GM12875 (cell line): ENCODE results near the gene CCDC192.
"Not testable (repeated sequence)": the region's sequence is repeated elsewhere in the genome, so short reads cannot be mapped to it uniquely, and the experiment has no call there.

Source experiments
- H3K4me3 ChIP-seq: one replicate; pipeline ENCODE4 v1.5.1; 2011; ENCODE audit warnings: low read depth, low read length, control low read depth
- CTCF ChIP-seq: IDR thresholded peaks from 2 replicates; pipeline ENCODE4 v1.5.1; 2011; ENCODE audit warnings: low read depth, mild to moderate bottlenecking, control low read depth, inconsistent platforms, low read length, moderate library complexity, borderline replicate concordance; ENCODE audit not compliant: insufficient read depth

Gene CCDC192

GRCh38 chr5:127769386-127769785 is 66.2 kb downstream of the CCDC192 start:
- no peak overlapping the region for H3K4me3 ChIP-seq
- no peak for TF ChIP-seq CTCF

- TF ChIP-seq CTCF, result no peak
- H3K4me3 ChIP-seq, result no peak overlapping the region
These were observed 67.1 kb downstream of the CCDC192 start for GRCh38 chr5:127770272-127770671.

- H3K4me3 ChIP-seq, result no peak overlapping the region
- no peak for TF ChIP-seq CTCF
These were observed 69.3 kb downstream of the CCDC192 start for GRCh38 chr5:127772531-127772930.

- no peak overlapping the region for H3K4me3 ChIP-seq
- no peak for TF ChIP-seq CTCF
These were observed 71.0 kb downstream of the CCDC192 start for GRCh38 chr5:127774221-127774620.

- no peak overlapping the region for H3K4me3 ChIP-seq
- TF ChIP-seq CTCF, result no peak
These were observed 73.3 kb downstream of the CCDC192 start for GRCh38 chr5:127776477-127776876.

GRCh38 chr5:127777957-127778356 is 74.8 kb downstream of the CCDC192 start:
- H3K4me3 ChIP-seq, result no peak overlapping the region
- no peak for TF ChIP-seq CTCF

GRCh38 chr5:127782450-127782849 is 79.3 kb downstream of the CCDC192 start:
- H3K4me3 ChIP-seq, result not testable (repeated sequence)
